ENCODE data around the gene ZNF202. TPM values are rescaled to one million over a fixed set of nuclear protein-coding genes. Genes with fewer than 3 reads are reported as not detected.

ZNF202 gene
- total RNA-seq, 2 donors from 2014 or later, result 25.0 to 28.8 TPM

DNA sequence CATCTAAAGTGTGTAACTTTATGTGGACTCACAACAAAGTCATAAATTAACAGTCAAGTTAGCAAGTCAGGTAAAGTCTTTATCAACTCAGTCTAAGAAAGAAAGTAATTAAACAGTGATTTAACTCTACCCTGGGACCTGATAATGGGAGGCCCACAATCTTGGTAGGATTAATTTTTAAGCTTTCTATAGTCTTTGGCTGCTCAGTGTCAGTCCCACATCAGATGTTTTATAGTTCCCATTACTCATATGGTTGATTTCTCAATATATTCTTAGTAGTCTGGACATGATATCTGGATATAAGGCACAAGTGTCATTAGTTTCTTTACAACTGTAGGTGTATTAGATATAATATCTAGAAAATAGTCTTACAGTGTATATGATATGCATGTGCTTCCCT is 48.5 kb downstream of the ZNF202 start:
- no peak overlapping the region for H3K27ac ChIP-seq (ENCODE audit: low read depth, low read length)
- Mint-ChIP-seq H3K4me1 (peaks cover 29% of the 10 kb centered on the region), H3K9me3 (no peaks in the 10 kb centered on the region), H3K36me3 (ENCODE audit: low read depth) (no peaks in the 10 kb centered on the region), H3K27ac (no peak overlapping the region), H3K4me3 (no peak overlapping the region), H3K27me3 (ENCODE audit: insufficient read depth) (no peaks in the 10 kb centered on the region)
- H3K4me1 ChIP-seq (ENCODE audit: control insufficient read depth, insufficient read depth, low read length), result peaks cover 4% of the 10 kb centered on the region
- DNase-seq, result no peak
- TF ChIP-seq, protein P1, sequence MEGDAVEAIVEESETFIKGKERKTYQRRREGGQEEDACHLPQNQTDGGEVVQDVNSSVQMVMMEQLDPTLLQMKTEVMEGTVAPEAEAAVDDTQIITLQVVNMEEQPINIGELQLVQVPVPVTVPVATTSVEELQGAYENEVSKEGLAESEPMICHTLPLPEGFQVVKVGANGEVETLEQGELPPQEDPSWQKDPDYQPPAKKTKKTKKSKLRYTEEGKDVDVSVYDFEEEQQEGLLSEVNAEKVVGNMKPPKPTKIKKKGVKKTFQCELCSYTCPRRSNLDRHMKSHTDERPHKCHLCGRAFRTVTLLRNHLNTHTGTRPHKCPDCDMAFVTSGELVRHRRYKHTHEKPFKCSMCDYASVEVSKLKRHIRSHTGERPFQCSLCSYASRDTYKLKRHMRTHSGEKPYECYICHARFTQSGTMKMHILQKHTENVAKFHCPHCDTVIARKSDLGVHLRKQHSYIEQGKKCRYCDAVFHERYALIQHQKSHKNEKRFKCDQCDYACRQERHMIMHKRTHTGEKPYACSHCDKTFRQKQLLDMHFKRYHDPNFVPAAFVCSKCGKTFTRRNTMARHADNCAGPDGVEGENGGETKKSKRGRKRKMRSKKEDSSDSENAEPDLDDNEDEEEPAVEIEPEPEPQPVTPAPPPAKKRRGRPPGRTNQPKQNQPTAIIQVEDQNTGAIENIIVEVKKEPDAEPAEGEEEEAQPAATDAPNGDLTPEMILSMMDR (conservative IDR thresholded peaks at IDR 0.05), result no peak
- H3K9ac ChIP-seq (ENCODE audit: extremely low read depth, low read length, poor library complexity, severe bottlenecking), result no peak overlapping the region
- peak overlapping the region; percentile 41 for H3K4me3 ChIP-seq (ENCODE audit: low read length)
- H3K9me3 ChIP-seq (ENCODE audit: control insufficient read depth, low read length), result no peaks in the 10 kb centered on the region
- no peaks in the 10 kb centered on the region for H3K36me3 ChIP-seq (ENCODE audit: control insufficient read depth, insufficient read depth, low read length)
- no peaks in the 10 kb centered on the region for H3K27me3 ChIP-seq (ENCODE audit: control insufficient read depth, insufficient read depth, low read length, poor library complexity, severe bottlenecking)

DNA sequence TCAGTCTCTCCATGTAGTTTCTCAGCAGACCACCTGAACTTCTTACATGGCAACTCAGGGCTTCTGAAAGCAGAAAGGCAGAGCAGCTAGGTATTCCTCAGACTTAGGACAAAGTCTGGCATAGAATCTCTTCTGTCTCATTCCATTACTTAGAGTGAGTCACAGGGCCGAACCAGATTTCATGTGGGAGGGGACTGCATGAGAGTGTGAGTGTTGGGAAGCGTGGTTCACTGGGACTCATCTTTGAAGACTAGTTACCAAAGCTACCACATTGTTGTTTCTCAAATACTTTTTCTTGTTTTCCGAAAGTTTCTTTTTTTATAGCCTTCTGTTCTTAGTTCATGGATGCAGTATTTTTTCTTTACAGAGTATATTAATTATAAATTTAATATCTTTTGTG is 51.0 kb downstream of the ZNF202 start:
- Mint-ChIP-seq H3K27me3 (ENCODE audit: insufficient read depth) (no peaks in the 10 kb centered on the region), H3K4me1 (peaks cover 29% of the 10 kb centered on the region), H3K36me3 (ENCODE audit: low read depth) (no peaks in the 10 kb centered on the region), H3K27ac (no peak overlapping the region), H3K4me3 (no peak overlapping the region), H3K9me3 (no peaks in the 10 kb centered on the region)
- 58 to 90% methylated on average over 2 to 3 of the region's 3 CpGs for WGBS, 2 experiments (ENCODE audit: insufficient coverage in 1 of 2, insufficient read length in 1 of 2)
- Histone ChIP-seq H3K4me3 (ENCODE audit: low read length) (no peak overlapping the region), H3K9me3 (ENCODE audit: control insufficient read depth, low read length) (no peaks in the 10 kb centered on the region), H3K36me3 (ENCODE audit: control insufficient read depth, insufficient read depth, low read length) (no peaks in the 10 kb centered on the region), H3K9ac (ENCODE audit: extremely low read depth, low read length, poor library complexity, severe bottlenecking) (no peak overlapping the region), H3K4me1 (ENCODE audit: control insufficient read depth, insufficient read depth, low read length) (peaks cover 4% of the 10 kb centered on the region), H3K27me3 (ENCODE audit: control insufficient read depth, insufficient read depth, low read length, poor library complexity, severe bottlenecking) (no peaks in the 10 kb centered on the region), H3K27ac (ENCODE audit: low read depth, low read length) (no peak overlapping the region)
- TF ChIP-seq, protein P1 (conservative IDR thresholded peaks at IDR 0.05), result no peak
- DNase-seq, result no peak

DNA sequence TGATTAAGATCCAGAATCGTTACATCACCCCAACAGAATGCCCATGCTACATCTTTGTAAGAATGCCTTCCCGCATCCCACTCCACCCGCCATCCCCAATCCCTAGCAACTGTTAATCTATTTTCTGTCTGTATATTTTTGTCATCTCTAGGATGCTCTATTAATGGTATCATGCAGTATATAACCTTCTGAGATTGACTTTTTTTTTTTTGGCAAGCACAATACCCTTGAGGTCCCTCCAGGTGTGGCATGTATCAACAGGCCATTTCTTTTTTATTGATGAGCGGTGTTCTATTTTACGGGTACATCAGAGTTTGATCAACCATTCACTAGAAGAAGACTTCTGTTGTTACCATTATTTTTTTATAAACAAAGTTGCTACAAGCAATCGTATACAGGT is 56.9 kb downstream of the ZNF202 start:
- Histone ChIP-seq H3K27ac (ENCODE audit: low read depth, low read length) (no peak overlapping the region), H3K4me3 (ENCODE audit: low read length) (no peak overlapping the region), H3K9me3 (ENCODE audit: control insufficient read depth, low read length) (no peaks in the 10 kb centered on the region), H3K27me3 (ENCODE audit: control insufficient read depth, insufficient read depth, low read length, poor library complexity, severe bottlenecking) (no peaks in the 10 kb centered on the region), H3K36me3 (ENCODE audit: control insufficient read depth, insufficient read depth, low read length) (no peaks in the 10 kb centered on the region), H3K4me1 (ENCODE audit: control insufficient read depth, insufficient read depth, low read length) (no peaks in the 10 kb centered on the region), H3K9ac (ENCODE audit: extremely low read depth, low read length, poor library complexity, severe bottlenecking) (no peak overlapping the region)
- H3K4me3 Mint-ChIP-seq, result no peak overlapping the region
- H3K4me1 Mint-ChIP-seq, result peaks cover 3% of the 10 kb centered on the region
- WGBS, 2 experiments (ENCODE audit: insufficient coverage in 1 of 2, insufficient read length in 1 of 2), result 93 to 97% methylated on average over 2 to 6 of the region's 6 CpGs
- H3K27me3 Mint-ChIP-seq (ENCODE audit: insufficient read depth), result peaks cover 10% of the 10 kb centered on the region
- DNase-seq, result no peak
- TF ChIP-seq, protein P1 (conservative IDR thresholded peaks at IDR 0.05), result no peak
- no peak overlapping the region for H3K27ac Mint-ChIP-seq
- no peaks in the 10 kb centered on the region for H3K36me3 Mint-ChIP-seq (ENCODE audit: low read depth)
- H3K9me3 Mint-ChIP-seq, result no peaks in the 10 kb centered on the region
